Retinal pigment epithelial cell (primary cell): ENCODE results near the gene SPATA31E1.
"Not testable (repeated sequence)": the region's sequence is repeated elsewhere in the genome, so short reads cannot be mapped to it uniquely, and the experiment has no call there.

Experiments used
- DNase-seq: peaks from one replicate; pipeline ENCODE4 v3.0.0-alpha.2; 2010; ENCODE audit warnings: low read depth
- H3K4me3 ChIP-seq: 2 replicates; pipeline ENCODE4 v1.5.1; 2011; ENCODE audit warnings: mild to moderate bottlenecking, low read length, control low read depth, moderate library complexity
- TF ChIP-seq, protein P1 (sequence below): conservative IDR thresholded peaks from 2 replicates; pipeline ENCODE4 v1.5.1; 2011; ENCODE audit warnings: low read depth, low read length, control low read depth, inconsistent platforms

Gene SPATA31E1

DNA sequence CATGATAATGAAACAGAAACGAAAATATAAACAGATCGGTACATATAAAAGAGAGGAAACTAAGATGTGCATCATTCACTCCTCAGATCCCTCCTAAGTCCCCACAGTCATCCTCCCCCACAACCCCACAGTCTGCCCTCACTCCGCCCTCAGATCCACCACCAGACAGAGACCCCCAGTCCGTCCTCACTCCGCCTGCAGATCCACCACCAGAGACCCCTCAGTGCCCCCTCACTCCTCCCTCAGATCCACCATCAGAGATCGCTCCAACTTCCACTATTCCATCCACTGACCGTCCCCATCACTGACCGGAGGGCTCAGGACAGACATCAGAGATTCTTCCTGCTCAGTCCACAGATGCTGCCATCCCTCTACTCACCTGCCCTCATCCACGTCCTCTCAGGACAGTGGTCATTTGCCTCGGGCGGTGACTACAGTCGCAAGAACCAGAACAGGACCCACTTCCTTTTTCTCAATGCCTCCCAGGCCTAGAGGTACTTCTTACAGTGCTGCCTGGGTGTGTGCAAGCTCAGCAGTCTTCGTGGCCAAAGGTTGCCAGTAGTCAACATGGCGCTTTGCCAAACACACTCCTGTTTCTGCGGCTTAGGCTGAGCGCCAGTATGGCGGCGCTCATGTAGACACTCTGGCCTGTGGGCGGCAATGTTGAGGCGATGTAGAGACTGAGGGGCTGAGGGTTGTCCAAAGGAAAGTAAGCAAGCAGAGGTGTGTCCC, 26.8 kb downstream of the SPATA31E1 start:
- H3K4me3 ChIP-seq = no peak overlapping the region
- DNase-seq = no peak
- TF ChIP-seq, protein P1, sequence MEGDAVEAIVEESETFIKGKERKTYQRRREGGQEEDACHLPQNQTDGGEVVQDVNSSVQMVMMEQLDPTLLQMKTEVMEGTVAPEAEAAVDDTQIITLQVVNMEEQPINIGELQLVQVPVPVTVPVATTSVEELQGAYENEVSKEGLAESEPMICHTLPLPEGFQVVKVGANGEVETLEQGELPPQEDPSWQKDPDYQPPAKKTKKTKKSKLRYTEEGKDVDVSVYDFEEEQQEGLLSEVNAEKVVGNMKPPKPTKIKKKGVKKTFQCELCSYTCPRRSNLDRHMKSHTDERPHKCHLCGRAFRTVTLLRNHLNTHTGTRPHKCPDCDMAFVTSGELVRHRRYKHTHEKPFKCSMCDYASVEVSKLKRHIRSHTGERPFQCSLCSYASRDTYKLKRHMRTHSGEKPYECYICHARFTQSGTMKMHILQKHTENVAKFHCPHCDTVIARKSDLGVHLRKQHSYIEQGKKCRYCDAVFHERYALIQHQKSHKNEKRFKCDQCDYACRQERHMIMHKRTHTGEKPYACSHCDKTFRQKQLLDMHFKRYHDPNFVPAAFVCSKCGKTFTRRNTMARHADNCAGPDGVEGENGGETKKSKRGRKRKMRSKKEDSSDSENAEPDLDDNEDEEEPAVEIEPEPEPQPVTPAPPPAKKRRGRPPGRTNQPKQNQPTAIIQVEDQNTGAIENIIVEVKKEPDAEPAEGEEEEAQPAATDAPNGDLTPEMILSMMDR = no peak

DNA sequence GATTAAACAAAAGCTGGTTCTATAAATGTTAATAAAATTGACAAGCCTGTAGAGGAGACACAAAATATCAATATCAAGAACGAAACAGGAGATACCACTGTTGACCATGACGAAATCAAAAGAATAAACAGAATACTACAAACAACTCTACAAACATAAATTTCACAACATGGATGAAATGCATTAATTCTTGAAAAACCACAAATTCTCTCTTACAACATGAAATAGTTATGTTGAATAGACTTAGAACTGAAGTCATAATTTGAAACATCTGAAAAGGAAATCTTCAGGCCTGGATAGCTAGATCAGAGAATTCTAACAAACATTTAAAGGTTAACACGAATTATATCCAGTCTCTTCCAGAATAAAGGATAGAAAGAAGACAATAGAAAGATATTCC, 28.1 kb downstream of the SPATA31E1 start:
- TF ChIP-seq, protein P1 = no peak
- no peak overlapping the region for H3K4me3 ChIP-seq
- DNase-seq = no peak

DNA sequence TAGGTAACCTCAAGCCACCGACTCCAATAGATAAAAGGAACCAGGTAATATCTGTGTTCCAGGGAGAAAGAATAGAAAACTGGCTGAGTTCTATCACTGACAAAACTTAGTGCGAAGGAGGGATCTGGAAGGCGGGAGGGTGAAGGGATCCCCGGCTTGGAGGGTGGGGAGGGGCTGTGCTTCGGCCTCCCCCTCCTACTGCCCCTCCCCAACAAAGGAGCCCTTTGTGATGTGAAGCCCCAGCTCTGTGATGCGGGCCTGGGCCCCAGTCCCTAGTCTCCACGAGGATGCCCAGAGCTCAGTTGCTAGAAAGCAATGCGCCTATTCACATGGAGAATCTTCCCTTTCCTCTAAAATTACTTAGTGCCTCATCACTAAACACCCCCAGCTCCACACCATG, 35.0 kb downstream of the SPATA31E1 start, which contains the start of gene SPATA31C1:
Gene SPATA31C1 (plus strand): TSS at position 301 of the 400 bp plus-strand sequence.
- not testable (repeated sequence) for DNase-seq, H3K4me3 ChIP-seq

DNA sequence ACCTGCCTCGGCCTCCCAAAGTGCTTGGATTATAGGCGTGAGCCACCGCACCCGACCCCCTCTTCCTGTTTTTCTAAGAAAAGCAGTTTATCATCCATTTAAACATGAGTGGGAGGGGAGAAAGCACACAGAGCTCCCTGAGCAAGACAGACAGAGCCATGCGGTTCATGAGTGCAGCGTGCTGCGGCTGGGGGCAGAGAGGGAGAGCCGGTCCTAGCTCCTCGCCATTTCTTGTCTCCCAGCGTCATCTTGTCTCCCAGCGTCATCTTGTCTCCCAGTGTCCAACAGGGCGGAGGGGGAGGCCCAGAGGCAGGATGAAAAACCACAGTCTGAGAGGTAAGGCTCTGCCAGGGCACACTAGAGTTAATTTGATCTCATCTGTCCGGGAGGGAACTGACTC, 36.3 kb downstream of the SPATA31E1 start:
- not testable (repeated sequence) for DNase-seq, H3K4me3 ChIP-seq

DNA sequence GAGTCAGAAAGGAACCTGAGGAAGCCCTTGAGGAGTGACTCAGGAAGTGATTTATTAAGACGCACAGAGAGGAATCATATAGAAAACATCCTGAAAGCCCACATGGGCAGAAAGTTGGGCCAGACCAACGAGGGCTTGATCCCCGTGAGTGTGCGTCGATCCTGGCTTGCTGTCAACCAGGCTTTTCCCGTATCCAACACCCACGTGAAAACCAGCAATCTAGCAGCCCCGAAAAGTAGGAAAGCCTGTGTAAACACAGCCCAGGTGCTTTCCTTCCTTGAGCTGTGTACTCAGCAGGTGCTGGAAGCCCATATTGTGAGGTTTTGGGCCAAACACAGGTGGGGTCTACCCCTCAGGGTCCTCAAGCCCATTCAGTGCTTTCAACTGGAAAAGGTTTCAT, 38.9 kb downstream of the SPATA31E1 start:
- H3K4me3 ChIP-seq, DNase-seq: not testable (repeated sequence)

DNA sequence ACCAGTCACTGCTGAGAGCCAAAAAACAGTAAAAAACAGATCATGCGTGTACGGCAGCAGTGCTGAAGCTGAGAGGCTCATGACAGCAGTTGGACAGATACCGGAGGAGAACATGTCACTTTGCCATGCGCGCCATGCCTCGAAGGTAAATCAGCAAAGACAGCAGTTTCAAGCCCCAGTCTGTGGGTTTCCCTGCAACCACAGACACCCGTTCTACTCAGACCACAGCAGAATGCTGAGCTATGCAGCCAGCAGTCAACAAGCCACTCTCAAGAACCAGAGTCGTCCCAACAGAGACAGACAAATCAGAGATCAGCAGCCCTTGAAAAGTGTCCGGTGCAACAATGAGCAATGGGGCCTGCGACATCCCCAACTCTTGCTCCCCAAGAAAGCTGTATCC, 40.3 kb downstream of the SPATA31E1 start:
- not testable (repeated sequence) for DNase-seq, H3K4me3 ChIP-seq

DNA sequence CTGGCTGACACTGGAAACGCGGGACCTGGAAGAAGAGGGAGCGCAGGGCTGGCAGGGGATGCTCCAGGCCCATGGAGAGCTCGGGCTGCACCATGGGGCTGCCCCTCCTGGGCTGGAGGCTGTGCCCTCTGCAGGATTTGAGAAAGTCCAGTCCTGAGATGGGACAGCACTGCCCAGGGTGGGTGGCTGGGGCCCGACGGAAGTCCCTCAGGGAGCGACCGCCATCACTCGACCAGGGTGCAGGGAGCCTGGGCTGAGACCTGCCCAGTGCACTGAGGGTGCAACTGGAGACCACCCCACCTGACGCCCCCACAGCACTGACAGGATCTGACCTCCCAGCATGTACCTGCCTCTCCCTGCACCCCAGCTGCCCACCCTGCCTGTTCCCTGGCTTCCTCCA, 42.2 kb downstream of the SPATA31E1 start:
- not testable (repeated sequence) for H3K4me3 ChIP-seq, DNase-seq

DNA sequence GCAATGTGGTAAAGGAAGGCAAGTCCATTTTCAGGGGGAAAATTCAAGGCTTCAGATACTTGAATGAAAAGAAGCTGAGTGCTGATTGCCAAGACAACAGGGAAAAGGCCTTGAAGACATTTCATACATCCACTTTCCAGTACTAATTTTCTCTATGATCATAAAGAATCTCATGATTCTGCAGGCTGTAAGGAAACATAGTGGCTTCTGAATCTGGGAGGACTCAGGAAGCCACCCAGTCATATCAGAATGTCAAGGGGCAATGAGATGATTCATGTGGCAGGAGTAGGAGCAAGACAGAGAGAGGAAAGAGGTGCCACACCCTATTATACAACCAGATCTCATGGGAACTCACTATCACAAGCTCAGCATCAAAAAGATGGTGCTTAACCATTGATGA, 46.5 kb downstream of the SPATA31E1 start:
- H3K4me3 ChIP-seq, DNase-seq: not testable (repeated sequence)

DNA sequence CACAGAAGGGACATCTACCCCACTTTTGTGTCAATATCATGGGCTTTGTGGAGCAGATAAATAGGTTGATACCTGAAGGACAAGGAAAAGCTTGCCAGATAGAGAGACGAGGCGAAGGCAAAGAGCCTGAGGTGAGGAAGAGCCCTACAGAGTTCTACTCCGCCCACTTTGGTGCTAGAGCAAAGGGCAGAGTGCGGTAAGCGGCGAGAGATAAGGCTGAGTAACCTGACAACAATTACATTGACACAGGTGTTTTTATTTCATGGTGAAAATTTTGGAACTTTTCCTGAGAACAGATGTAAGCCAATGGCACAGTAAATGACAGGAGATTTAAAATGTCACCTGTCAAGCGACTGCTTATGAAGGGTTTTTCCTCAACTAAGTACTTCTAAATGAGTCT, 51.8 kb downstream of the SPATA31E1 start:
- DNase-seq, H3K4me3 ChIP-seq: not testable (repeated sequence)

DNA sequence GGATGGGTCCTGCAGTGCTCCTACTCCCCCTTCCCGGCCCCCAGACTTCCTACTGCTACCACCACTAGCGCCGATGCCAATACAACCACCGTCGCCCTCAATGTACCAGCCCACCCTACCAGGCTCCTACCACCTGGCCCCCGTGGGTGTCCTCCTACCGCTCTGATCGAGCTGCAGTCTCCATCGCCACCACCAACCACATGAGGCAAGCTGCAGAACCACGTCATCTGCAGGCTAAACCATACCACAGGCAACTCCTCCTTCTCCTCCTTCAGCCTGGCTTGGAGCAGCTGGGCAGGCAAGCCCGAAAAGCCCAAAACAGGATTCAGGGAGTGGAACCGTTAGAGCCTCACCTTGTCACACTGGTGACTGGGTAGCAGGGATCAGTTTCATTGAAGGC, 54.7 kb downstream of the SPATA31E1 start:
- not testable (repeated sequence) for DNase-seq, H3K4me3 ChIP-seq

DNA sequence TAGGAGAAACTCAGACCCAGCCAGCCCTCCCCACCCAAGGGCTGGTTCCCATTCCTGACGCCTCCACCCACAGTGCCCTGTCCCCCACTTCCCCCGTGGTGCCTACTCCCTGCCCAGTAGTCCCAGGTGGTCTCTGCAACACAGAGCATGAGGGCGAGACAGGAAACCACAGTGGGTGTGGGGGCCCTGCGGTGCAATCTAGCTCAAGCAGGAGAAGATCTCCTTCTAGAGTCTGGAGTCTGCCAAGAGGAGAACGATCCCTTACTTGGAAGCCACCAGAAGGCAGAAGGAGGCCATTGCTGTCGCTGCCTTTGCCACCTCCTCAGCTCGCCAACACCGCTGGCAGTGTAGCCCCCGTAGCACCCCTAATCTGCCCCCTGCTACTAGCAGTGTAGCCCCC, 55.2 kb downstream of the SPATA31E1 start:
- not testable (repeated sequence) for DNase-seq, H3K4me3 ChIP-seq

DNA sequence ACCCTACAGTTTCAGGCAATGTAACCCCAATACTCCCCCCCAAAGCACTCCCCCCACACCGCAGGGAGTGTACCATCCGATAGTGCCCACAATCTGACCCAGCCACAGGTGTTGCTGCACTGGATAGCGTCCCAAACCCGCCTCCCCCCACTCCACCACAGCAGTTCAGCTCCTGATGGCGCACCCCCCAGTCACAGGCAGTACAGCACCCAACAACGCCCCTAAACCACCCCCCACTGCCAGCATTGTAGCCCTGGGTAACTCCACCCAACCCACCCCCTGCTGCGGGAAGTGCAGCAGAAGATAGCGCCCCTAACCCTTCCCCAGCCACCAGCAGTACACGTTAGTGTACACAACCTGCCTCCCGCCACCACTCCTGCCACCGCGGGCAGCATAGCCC, 55.7 kb downstream of the SPATA31E1 start:
- not testable (repeated sequence) for DNase-seq, H3K4me3 ChIP-seq
